HCT116 (cell line): ENCODE measurements around the gene GRIK1. TPM values are rescaled to one million over a fixed set of nuclear protein-coding genes. Genes with fewer than 3 reads are reported as not detected.

Source experiments
- ATAC-seq: fragments of 200-7000 bp; cut with Tn5 transposase; 2 replicates; pipeline ENCODE4 v1.9.1; 2020; ENCODE audit warnings: mild to moderate bottlenecking, moderate library complexity
- BruUV-seq: library from RNA; stranded (reverse); fragments of 400-500 nt; replicated peaks from 2 replicates; lab custom pipeline; 2021; lab: Mats Ljungman, UMichigan
- CTCF ChIA-PET: fragments of 300-600 bp; sonication (Branson Sonifier 250); formaldehyde crosslinking; loops from one replicate; lab custom pipeline; 2021; ENCODE audit warnings: antibody characterized with exemption; lab: Charles Lee
- POLR2A ChIA-PET: fragments of 300-600, 350-600 bp; sonication (Branson Sonifier 250); formaldehyde crosslinking; loops from one replicate; lab custom pipeline; 2021; ENCODE audit warnings: antibody characterized with exemption; lab: Charles Lee
- RAD21 ChIA-PET, 2 experiments: fragments of 300-600 bp; sonication (Branson Sonifier 250); formaldehyde crosslinking; loops; one replicate each; lab custom pipeline; 2023; ENCODE audit warnings: low total read pairs in 2 of 2; ENCODE audit not compliant: uncharacterized antibody in 2 of 2, unreplicated experiment in 2 of 2, low non-redundant PET in 1 of 2; lab: Charles Lee
- DNase-seq: peaks from one replicate; pipeline ENCODE4 v3.0.0-alpha.2; 2010; ENCODE audit warnings: low read depth, low spot score
- H2AFZ ChIP-seq: fragments of 200-600 bp; shearing (Covaris generic), sonication (generic); 2 replicates; pipeline ENCODE4 v1.6.1; 2017; ENCODE audit warnings: low read depth, mixed run types, mixed read lengths, antibody characterized with exemption, low read length; ENCODE audit not compliant: poor library complexity, severe bottlenecking
- H3K27ac ChIP-seq: 2 replicates; pipeline ENCODE4 v1.5.1; 2012; ENCODE audit warnings: low read depth, low read length
- H3K27me3 ChIP-seq: fragments of 200-600 bp; sonication (generic); 2 replicates; pipeline ENCODE4 v1.6.1; 2016; ENCODE audit warnings: mixed run types, low read length, mixed read lengths; ENCODE audit not compliant: insufficient read depth
- H3K36me3 ChIP-seq, 2 experiments: fragments of 200-500 bp in 1 of 2; fragments of 200-600 bp in 1 of 2; sonication (Bioruptor generic) in 1 of 2; sonication (generic) in 1 of 2; 2 replicates each; pipeline versions ENCODE4 v1.5.1 to v1.6.1; 2014 to 2016; ENCODE audit warnings: low read length in 2 of 2, inconsistent platforms in 1 of 2, mixed read lengths in 1 of 2, mixed run types in 1 of 2; ENCODE audit not compliant: insufficient read depth in 2 of 2, control insufficient read depth in 1 of 2
- H3K4me1 ChIP-seq, 2 experiments: fragments of 200-600 bp in 1 of 2; sonication (generic) in 1 of 2; 2 replicates each; pipeline versions ENCODE4 v1.5.1 to v1.6.1; 2012 to 2017; ENCODE audit warnings: low read length in 2 of 2, inconsistent platforms in 1 of 2, mild to moderate bottlenecking in 1 of 2, mixed read lengths in 1 of 2, mixed run types in 1 of 2, moderate library complexity in 1 of 2; ENCODE audit not compliant: insufficient read depth in 2 of 2, control insufficient read depth in 1 of 2
- H3K4me2 ChIP-seq: fragments of 200-600 bp; sonication (generic); 2 replicates; pipeline ENCODE4 v1.6.1; 2017; ENCODE audit warnings: mixed run types, low read length, mixed read lengths
- H3K4me3 ChIP-seq, 2 experiments: fragments of 200-600 bp in 1 of 2; sonication (generic) in 1 of 2; replicated peaks in 1 of 2; 2 replicates each; pipeline ENCODE4 v1.5.1; 2011 to 2016; ENCODE audit warnings: low read length in 2 of 2, control low read depth in 1 of 2, low read depth in 1 of 2, mild to moderate bottlenecking in 1 of 2, mixed read lengths in 1 of 2, mixed run types in 1 of 2
- H3K79me2 ChIP-seq: fragments of 200-600 bp; sonication (generic); 2 replicates; pipeline ENCODE4 v1.6.1; 2017; ENCODE audit warnings: mild to moderate bottlenecking, mixed run types, low read length, moderate library complexity, mixed read lengths; ENCODE audit not compliant: insufficient read depth
- H3K9ac ChIP-seq: fragments of 200-600 bp; sonication (generic); 2 replicates; pipeline ENCODE4 v1.6.1; 2016; ENCODE audit warnings: low read length, mixed read lengths
- H3K9me2 ChIP-seq: fragments of 200-600 bp; sonication (generic), shearing (Covaris generic); 2 replicates; pipeline ENCODE4 v1.6.1; 2017; ENCODE audit warnings: mixed run types, mild to moderate bottlenecking, moderate library complexity; ENCODE audit not compliant: insufficient read depth
- H3K9me3 ChIP-seq, 2 experiments: fragments of 200-500 bp in 1 of 2; fragments of 200-600 bp in 1 of 2; sonication (Bioruptor generic) in 1 of 2; sonication (generic) in 1 of 2; 2 replicates each; pipeline ENCODE4 v1.6.1; 2014 to 2017; ENCODE audit warnings: low read length in 2 of 2, mixed read lengths in 2 of 2, inconsistent platforms in 1 of 2, low read depth in 1 of 2, mild to moderate bottlenecking in 1 of 2, mixed run types in 1 of 2, moderate library complexity in 1 of 2; ENCODE audit not compliant: control insufficient read depth in 1 of 2, insufficient read depth in 1 of 2
- H4K20me1 ChIP-seq: fragments of 200-600 bp; sonication (generic), shearing (Covaris generic); 2 replicates; pipeline ENCODE4 v1.6.1; 2017; ENCODE audit warnings: mixed run types, mild to moderate bottlenecking, moderate library complexity; ENCODE audit not compliant: insufficient read depth
- FOSL1 ChIP-seq: IDR thresholded peaks from 2 replicates; pipeline ENCODE4 v1.6.1; 2012; ENCODE audit warnings: low read depth
- JUND ChIP-seq: IDR thresholded peaks from 2 replicates; pipeline ENCODE4 v1.6.1; 2012
- RAD21 ChIP-seq: IDR thresholded peaks from 2 replicates; pipeline ENCODE4 v1.6.1; 2012; ENCODE audit warnings: low read depth, mild to moderate bottlenecking
- REST ChIP-seq: IDR thresholded peaks from 2 replicates; pipeline ENCODE4 v1.6.1; 2012; ENCODE audit warnings: low read depth
- SP1 ChIP-seq: IDR thresholded peaks from 2 replicates; pipeline ENCODE4 v1.6.1; 2012; ENCODE audit warnings: low read depth
- intact Hi-C: fragments of 100-400 bp; cut with micrococcal nuclease; formaldehyde crosslinking; loops from 2 replicates; pipeline ENCODE4 v1.10.0; 2022
- total RNA-seq: library from RNA; stranded (reverse); gene quantifications from one replicate; pipeline ENCODE4 v1.2.1, GENCODE V29; 2021; ENCODE audit not compliant: unreplicated experiment

GRIK1 gene
- total RNA-seq, 1 experiment from 2014 or later = not detected

- CTCF ChIA-PET = no interaction called here
- ATAC-seq = no peak
- intact Hi-C loops = no loop called here
- TF ChIP-seq JUND (no peak), RAD21 (no peak), REST (no peak), SP1 (no peak), FOSL1 (no peak)
- Histone ChIP-seq H3K79me2 (no peaks in the 10 kb centered on the region), H3K4me1 (no peaks in the 10 kb centered on the region), H3K27me3 (no peaks in the 10 kb centered on the region), H4K20me1 (no peaks in the 10 kb centered on the region), H3K36me3 (no peaks in the 10 kb centered on the region), H3K4me2 (no peak overlapping the region), H3K27ac (no peak overlapping the region), H3K9ac (no peak overlapping the region), H3K4me3 (no peak overlapping the region), H3K9me3 (peaks cover 0 to 6% of the 10 kb centered on the region in 2 experiments; a peak in 1 of 4 replicates), H3K9me2 (no peaks in the 10 kb centered on the region), H2AFZ (no peak overlapping the region)
- POLR2A ChIA-PET = no interaction called here
- DNase-seq = no peak
- RAD21 ChIA-PET = no interaction called here
- BruUV-seq = no TSS peak
Observed at GRCh38 chr21:29641635-29642550, 297.9 kb downstream of the GRIK1 start.
